HepG2 (cell line): Measurements from ENCODE around the gene VWA1. TPM values are rescaled to one million over a fixed set of nuclear protein-coding genes. Genes with fewer than 3 reads are reported as not detected.

Source experiments
- DBP ChIP-seq: sonication (generic); formaldehyde crosslinking; IDR thresholded peaks from 2 replicates; pipeline ENCODE4 v1.4.0; 2020; ENCODE audit warnings: missing genetic modification reagents; ENCODE audit errors: not compliant biosample characterization
- GMEB1 ChIP-seq: sonication (generic); formaldehyde crosslinking; IDR thresholded peaks from 2 replicates; pipeline ENCODE4 v1.5.1; 2020; ENCODE audit warnings: missing genetic modification reagents, mild to moderate bottlenecking, borderline replicate concordance
- GMEB2 ChIP-seq: IDR thresholded peaks from 2 replicates; pipeline ENCODE4 v1.6.1; 2016; ENCODE audit warnings: missing biosample characterization, missing genetic modification reagents, low read depth
- LBX2 ChIP-seq: sonication (generic); formaldehyde crosslinking; IDR thresholded peaks from 2 replicates; pipeline ENCODE4 v1.5.0; 2020; ENCODE audit warnings: missing genetic modification reagents, mild to moderate bottlenecking, borderline replicate concordance
- MEIS1 ChIP-seq: sonication (generic); formaldehyde crosslinking; IDR thresholded peaks from 2 replicates; pipeline ENCODE4 v1.9.0; 2021; ENCODE audit warnings: mild to moderate bottlenecking, missing genetic modification reagents, moderate library complexity, borderline replicate concordance
- PHF20 ChIP-seq: sonication (generic); formaldehyde crosslinking; IDR thresholded peaks from 2 replicates; pipeline ENCODE4 v1.5.0; 2020; ENCODE audit warnings: mild to moderate bottlenecking, missing genetic modification reagents
- ZBTB38 ChIP-seq: sonication (generic); formaldehyde crosslinking; IDR thresholded peaks from 2 replicates; pipeline ENCODE4 v1.5.1; 2020; ENCODE audit warnings: mild to moderate bottlenecking, missing genetic modification reagents
- ZBTB40 ChIP-seq, 2 experiments: fragments of 450-650 bp in 1 of 2; sonication (generic) in 1 of 2; formaldehyde crosslinking in 1 of 2; IDR thresholded peaks; 2 replicates each; pipeline versions ENCODE4 v1.6.1 to v1.8.0; 2016 to 2022; ENCODE audit warnings: antibody characterized with exemption in 1 of 2, mild to moderate bottlenecking in 1 of 2, missing genetic modification reagents in 1 of 2
- ZMAT3 ChIP-seq: sonication (generic); formaldehyde crosslinking; conservative IDR thresholded peaks from 2 replicates; pipeline ENCODE4 v1.7.0; 2021; ENCODE audit warnings: missing genetic modification reagents
- ZNF44 ChIP-seq: sonication (generic); formaldehyde crosslinking; IDR thresholded peaks from 2 replicates; pipeline ENCODE4 v1.5.1; 2020; ENCODE audit warnings: mild to moderate bottlenecking, missing genetic modification reagents
- ZNF800 ChIP-seq: sonication (generic); formaldehyde crosslinking; IDR thresholded peaks from 2 replicates; pipeline ENCODE4 v1.4.0; 2020; ENCODE audit warnings: missing genetic modification reagents
- polyA plus RNA-seq, 8 experiments: library from polyadenylated mRNA; depleted of rRNA in 3 of 8; stranded (reverse) in 7 of 8; unstranded in 1 of 8; fragments of >200 nt; fragmentation: Illumina TruSeq in 4 of 8; extraction: Trizol in 4 of 8; gene quantifications; 2 replicates each; pipeline versions ENCODE4 v1.2.1 to v1.2.3, GENCODE V29; 2011 to 2016; ENCODE audit warnings: low read depth in 4 of 8, missing spikeins in 1 of 8, mixed read lengths in 1 of 8; ENCODE audit not compliant: insufficient read depth in 1 of 8
- total RNA-seq, 5 experiments: library from RNA; depleted of rRNA; stranded (reverse); fragments of >200 nt; fragmentation: Illumina TruSeq; extraction: Trizol; gene quantifications; 2 replicates each; pipeline ENCODE4 v1.2.3, GENCODE V29; 2016; ENCODE audit warnings: low read depth in 1 of 5

The VWA1 gene
- total and polyA plus RNA-seq, 2 of the 13 experiments (the other 11 are each of a cell fraction or from before 2014, with no cell fraction given), result 40.9 to 57.5 TPM

- TF ChIP-seq ZBTB40 (IDR thresholded peaks at IDR 0.05) (no peak), ZBTB40 (CRISPR knock-in tag; IDR thresholded peaks at IDR 0.05) (0 out of 2 replicates have a peak, but pooled peaks have one; percentile 9), ZBTB38 (CRISPR knock-in tag) (peak; percentile 14; the same call in 1 of the 2 replicates), MEIS1 (peak; percentile 2; the same call in 1 of the 2 replicates), ZNF44 (CRISPR knock-in tag) (no peak), GMEB2 (CRISPR knock-in tag) (no peak), GMEB1 (0 out of 2 replicates have a peak, but pooled peaks have one; percentile 50), PHF20 (CRISPR knock-in tag) (no peak), DBP (no peak), ZMAT3 (CRISPR knock-in tag) (no peak), LBX2 (CRISPR knock-in tag) (no peak; the same call in 1 of the 2 replicates), ZNF800 (CRISPR knock-in tag) (no peak)
Measured at GRCh38 chr1:1461721-1462317, 26.3 kb downstream of the VWA1 start (continued).
